ENCODE results near the gene CPEB4.

The CPEB4 gene

GRCh38 chr5:173964506-173964905 lies 76.4 kb downstream of the CPEB4 start:
- H3K4me2 ChIP-seq (ENCODE audit: low read length, poor library complexity, severe bottlenecking): no peak overlapping the region
- H3K14ac ChIP-seq (ENCODE audit: low read length in 2 of 2): no peak overlapping the region
- no peak overlapping the region for H2BK15ac ChIP-seq (ENCODE audit: low read depth, poor library complexity, severe bottlenecking)
- no peak overlapping the region for H3K18ac ChIP-seq (ENCODE audit: low read depth in 1 of 2, low read length in 2 of 2)
- H3K23ac ChIP-seq (ENCODE audit: low read length in 2 of 2): no peak overlapping the region
- no peak overlapping the region for H3K4ac ChIP-seq (ENCODE audit: low read depth in 1 of 2, low read length in 2 of 2)
- H3K27ac ChIP-seq (ENCODE audit: low read length, poor library complexity, severe bottlenecking): no peak overlapping the region
- WGBS: no CpG with 5 or more reads among the region's 1 CpG
- H3K4me1 ChIP-seq (ENCODE audit: control insufficient read depth, insufficient read depth, low read depth, low read length): peaks cover 7% of the 10 kb centered on the region
- no peak overlapping the region for H3K4me3 ChIP-seq (ENCODE audit: insufficient read depth in 1 of 2, low read depth in 1 of 2, low read length in 2 of 2)
- no peaks in the 10 kb centered on the region for H3K9me3 ChIP-seq (ENCODE audit: control insufficient read depth, low read length)
- H2BK5ac ChIP-seq (ENCODE audit: low read depth, low read length, poor library complexity, severe bottlenecking): no peak overlapping the region
- DNase-seq: no peak
- peaks cover 0 to 5% of the 10 kb centered on the region in 2 experiments for H3K36me3 ChIP-seq (ENCODE audit: control insufficient read depth in 1 of 2, insufficient read depth in 2 of 2, low read depth in 1 of 2, low read length in 2 of 2)
- H3K79me1 ChIP-seq (replicated peaks; ENCODE audit: low read length, poor library complexity, severe bottlenecking): peaks cover 4% of the 10 kb centered on the region
- H3K27me3 ChIP-seq (ENCODE audit: control insufficient read depth in 1 of 2, insufficient read depth in 1 of 2, low read length in 2 of 2): no peaks in the 10 kb centered on the region
- H4K91ac ChIP-seq (ENCODE audit: low read length): no peak overlapping the region
- H2BK120ac ChIP-seq (ENCODE audit: low read depth, low read length): no peak overlapping the region
- no peak overlapping the region for H2AK5ac ChIP-seq (ENCODE audit: low read length, severe bottlenecking)
- no peak overlapping the region for H4K8ac ChIP-seq (ENCODE audit: low read length)
- H3K9ac ChIP-seq (ENCODE audit: low read length): no peak overlapping the region
- H2BK12ac ChIP-seq (ENCODE audit: low read length in 2 of 2): no peak overlapping the region
- no peak overlapping the region for H2AFZ ChIP-seq (ENCODE audit: low read depth, low read length)

- Histone ChIP-seq H3K4me2 (ENCODE audit: low read length, poor library complexity, severe bottlenecking) (no peak overlapping the region), H4K8ac (ENCODE audit: low read length) (no peak overlapping the region), H3K4ac (ENCODE audit: low read depth in 1 of 2, low read length in 2 of 2) (no peak overlapping the region), H3K23ac (ENCODE audit: low read length in 2 of 2) (no peak overlapping the region), H4K91ac (ENCODE audit: low read length) (no peak overlapping the region), H2AK5ac (ENCODE audit: low read length, severe bottlenecking) (no peak overlapping the region), H3K18ac (ENCODE audit: low read depth in 1 of 2, low read length in 2 of 2) (no peak overlapping the region), H2BK5ac (ENCODE audit: low read depth, low read length, poor library complexity, severe bottlenecking) (no peak overlapping the region), H3K9me3 (ENCODE audit: control insufficient read depth, low read length) (no peaks in the 10 kb centered on the region), H3K4me3 (ENCODE audit: insufficient read depth in 1 of 2, low read depth in 1 of 2, low read length in 2 of 2) (no peak overlapping the region), H2AFZ (ENCODE audit: low read depth, low read length) (no peak overlapping the region), H3K36me3 (ENCODE audit: control insufficient read depth in 1 of 2, insufficient read depth in 2 of 2, low read depth in 1 of 2, low read length in 2 of 2) (no peaks in the 10 kb centered on the region), H2BK15ac (ENCODE audit: low read depth, poor library complexity, severe bottlenecking) (no peak overlapping the region), H2BK120ac (ENCODE audit: low read depth, low read length) (no peak overlapping the region), H3K79me1 (replicated peaks; ENCODE audit: low read length, poor library complexity, severe bottlenecking) (no peaks in the 10 kb centered on the region), H3K9ac (ENCODE audit: low read length) (no peak overlapping the region), H3K27ac (ENCODE audit: low read length, poor library complexity, severe bottlenecking) (no peak overlapping the region), H3K14ac (ENCODE audit: low read length in 2 of 2) (no peak overlapping the region), H3K27me3 (ENCODE audit: control insufficient read depth in 1 of 2, insufficient read depth in 1 of 2, low read length in 2 of 2) (no peaks in the 10 kb centered on the region), H3K4me1 (ENCODE audit: control insufficient read depth, insufficient read depth, low read depth, low read length) (peaks cover 10% of the 10 kb centered on the region), H2BK12ac (ENCODE audit: low read length in 2 of 2) (no peak overlapping the region)
- no peak for DNase-seq
- 82% methylated on average over 3 of the region's 4 CpGs for WGBS
These were observed 79.1 kb downstream of the CPEB4 start for GRCh38 chr5:173967241-173967640.

DNA sequence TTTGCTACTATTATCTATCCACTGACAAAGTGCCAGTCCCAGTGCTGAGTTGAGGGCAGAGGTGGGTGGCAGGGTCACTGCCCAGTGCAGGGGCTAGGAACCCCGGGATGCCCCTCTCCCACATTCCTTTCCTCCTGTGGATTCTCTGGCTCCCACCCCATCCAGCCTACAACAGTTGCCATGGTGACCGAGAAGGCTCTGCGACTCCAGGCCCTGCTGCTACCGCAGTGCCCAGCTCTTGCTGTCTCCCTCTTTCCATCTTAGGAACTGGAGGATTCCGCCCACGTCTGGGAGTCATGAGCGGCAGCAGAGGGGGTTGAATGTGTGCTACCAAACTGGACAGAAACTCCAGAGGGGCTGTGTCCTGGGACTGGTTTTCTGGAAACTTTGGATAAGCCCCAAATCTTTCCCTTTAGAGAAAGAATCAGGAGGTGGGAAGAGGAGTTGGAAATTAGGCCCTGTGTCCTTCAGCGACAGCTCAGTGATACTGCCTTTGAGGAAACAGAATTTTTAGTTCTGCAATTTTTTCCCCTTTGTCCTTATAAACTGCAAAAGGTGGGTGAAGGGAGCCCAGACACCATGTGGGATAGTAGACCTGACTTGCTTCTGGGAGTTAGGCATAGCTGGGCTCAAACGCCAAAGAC lies 80.1 kb downstream of the CPEB4 start:
- H3K23ac ChIP-seq (ENCODE audit: low read length in 2 of 2): no peak overlapping the region
- H4K91ac ChIP-seq (ENCODE audit: low read length): peak overlapping the region; percentile 52
- H2AK5ac ChIP-seq (ENCODE audit: low read length, severe bottlenecking): peak overlapping the region; percentile 50
- peak overlapping the region in 1 of 2 experiments; percentile 46 for H3K4ac ChIP-seq (ENCODE audit: low read depth in 1 of 2, low read length in 2 of 2)
- no peak overlapping the region for H3K27ac ChIP-seq (ENCODE audit: low read length, poor library complexity, severe bottlenecking)
- H2BK5ac ChIP-seq (ENCODE audit: low read depth, low read length, poor library complexity, severe bottlenecking): no peak overlapping the region
- H3K14ac ChIP-seq (ENCODE audit: low read length in 2 of 2): no peak overlapping the region
- H2AFZ ChIP-seq (ENCODE audit: low read depth, low read length): no peak overlapping the region
- H2BK120ac ChIP-seq (ENCODE audit: low read depth, low read length): no peak overlapping the region
- peaks cover 16% of the 10 kb centered on the region for H3K4me1 ChIP-seq (ENCODE audit: control insufficient read depth, insufficient read depth, low read depth, low read length)
- no peaks in the 10 kb centered on the region for H3K79me1 ChIP-seq (replicated peaks; ENCODE audit: low read length, poor library complexity, severe bottlenecking)
- H3K9me3 ChIP-seq (ENCODE audit: control insufficient read depth, low read length): no peaks in the 10 kb centered on the region
- no peak overlapping the region for H3K4me3 ChIP-seq (ENCODE audit: insufficient read depth in 1 of 2, low read depth in 1 of 2, low read length in 2 of 2)
- H2BK15ac ChIP-seq (ENCODE audit: low read depth, poor library complexity, severe bottlenecking): peak overlapping the region; percentile 74
- H3K9ac ChIP-seq (ENCODE audit: low read length): no peak overlapping the region
- no peak overlapping the region for H4K8ac ChIP-seq (ENCODE audit: low read length)
- no peaks in the 10 kb centered on the region for H3K27me3 ChIP-seq (ENCODE audit: control insufficient read depth in 1 of 2, insufficient read depth in 1 of 2, low read length in 2 of 2)
- H3K4me2 ChIP-seq (ENCODE audit: low read length, poor library complexity, severe bottlenecking): no peak overlapping the region
- H2BK12ac ChIP-seq (ENCODE audit: low read length in 2 of 2): peak overlapping the region in 1 of 2 experiments; percentile 37
- no peaks in the 10 kb centered on the region for H3K36me3 ChIP-seq (ENCODE audit: control insufficient read depth in 1 of 2, insufficient read depth in 2 of 2, low read depth in 1 of 2, low read length in 2 of 2)
- DNase-seq: no peak
- H3K18ac ChIP-seq (ENCODE audit: low read depth in 1 of 2, low read length in 2 of 2): peak overlapping the region; percentile 14 to 55
- WGBS: 85% methylated on average over 9 of the region's 9 CpGs

GRCh38 chr5:173969167-173970049 lies 81.3 kb downstream of the CPEB4 start:
- H4K91ac ChIP-seq (ENCODE audit: low read length): peak overlapping the region; percentile 60
- no peak overlapping the region for H3K27ac ChIP-seq (ENCODE audit: low read length, poor library complexity, severe bottlenecking)
- peak overlapping the region; percentile 65 for H2BK120ac ChIP-seq (ENCODE audit: low read depth, low read length)
- peak overlapping the region; percentile 59 for H4K8ac ChIP-seq (ENCODE audit: low read length)
- H3K9me3 ChIP-seq (ENCODE audit: control insufficient read depth, low read length): no peaks in the 10 kb centered on the region
- peak overlapping the region in 1 of 2 experiments; percentile 86 for H3K14ac ChIP-seq (ENCODE audit: low read length in 2 of 2)
- no peaks in the 10 kb centered on the region for H3K36me3 ChIP-seq (ENCODE audit: control insufficient read depth in 1 of 2, insufficient read depth in 2 of 2, low read depth in 1 of 2, low read length in 2 of 2)
- H3K4ac ChIP-seq (ENCODE audit: low read depth in 1 of 2, low read length in 2 of 2): peak overlapping the region; percentile 84 to 87
- H3K4me1 ChIP-seq (ENCODE audit: control insufficient read depth, insufficient read depth, low read depth, low read length): peaks cover 18% of the 10 kb centered on the region
- no peaks in the 10 kb centered on the region for H3K79me1 ChIP-seq (replicated peaks; ENCODE audit: low read length, poor library complexity, severe bottlenecking)
- peak overlapping the region; percentile 73 for H2BK15ac ChIP-seq (ENCODE audit: low read depth, poor library complexity, severe bottlenecking)
- no peak overlapping the region for H2AFZ ChIP-seq (ENCODE audit: low read depth, low read length)
- DNase-seq: peak; percentile 91
- peaks cover 0 to 8% of the 10 kb centered on the region in 2 experiments for H3K27me3 ChIP-seq (ENCODE audit: control insufficient read depth in 1 of 2, insufficient read depth in 1 of 2, low read length in 2 of 2)
- H3K4me3 ChIP-seq (ENCODE audit: insufficient read depth in 1 of 2, low read depth in 1 of 2, low read length in 2 of 2): no peak overlapping the region
- no peak overlapping the region for H2AK5ac ChIP-seq (ENCODE audit: low read length, severe bottlenecking)
- peak overlapping the region; percentile 65 to 95 for H3K18ac ChIP-seq (ENCODE audit: low read depth in 1 of 2, low read length in 2 of 2)
- H2BK12ac ChIP-seq (ENCODE audit: low read length in 2 of 2): peak overlapping the region; percentile 59 to 92
- H3K23ac ChIP-seq (ENCODE audit: low read length in 2 of 2): no peak overlapping the region
- H2BK5ac ChIP-seq (ENCODE audit: low read depth, low read length, poor library complexity, severe bottlenecking): no peak overlapping the region
- no peak overlapping the region for H3K4me2 ChIP-seq (ENCODE audit: low read length, poor library complexity, severe bottlenecking)
- no peak overlapping the region for H3K9ac ChIP-seq (ENCODE audit: low read length)
- WGBS: 65% methylated on average over 12 of the region's 12 CpGs
